Fibroblast of the aortic adventitia (primary cell): ENCODE measurements around the gene PTMA. TPM values are rescaled to one million over a fixed set of nuclear protein-coding genes. Genes with fewer than 3 reads are reported as not detected.
A peak's percentile ranks its signal among the peaks of the same experiment; 100 is the strongest.

ENCODE experiments used
- DNase-seq: peaks from one replicate; pipeline ENCODE4 v3.0.0-alpha.2; 2010; ENCODE audit warnings: low read depth
- H3K4me3 ChIP-seq: 2 replicates; pipeline ENCODE4 v1.5.1; 2011; ENCODE audit warnings: low read depth, mild to moderate bottlenecking, control low read depth, low read length, moderate library complexity
- CTCF ChIP-seq: IDR thresholded peaks from 2 replicates; pipeline ENCODE4 v1.5.1; 2011; ENCODE audit warnings: mild to moderate bottlenecking, low read length, control low read depth, inconsistent platforms; ENCODE audit not compliant: insufficient read depth
- total RNA-seq: library from RNA; depleted of rRNA; stranded (reverse); fragments of >200 nt; gene quantifications from 2 replicates; pipeline ENCODE4 v1.2.3, GENCODE V29; 2012; ENCODE audit warnings: low replicate concordance

PTMA gene
- total RNA-seq, 1 donor = 893 TPM

- no peak overlapping the region for H3K4me3 ChIP-seq
- no peak for TF ChIP-seq CTCF
- no peak for DNase-seq
These were observed 39.3 kb upstream of the PTMA start for GRCh38 chr2:231668981-231669380.

GRCh38 chr2:231671270-231672050 lies 36.9 kb upstream of the PTMA start:
- H3K4me3 ChIP-seq = no peak overlapping the region
- no peak for TF ChIP-seq CTCF
- DNase-seq = no peak

- no peak overlapping the region for H3K4me3 ChIP-seq
- TF ChIP-seq CTCF = peak; percentile 31
- DNase-seq = no peak
These were observed 35.5 kb upstream of the PTMA start for GRCh38 chr2:231672617-231673347.

GRCh38 chr2:231673348-231673770 lies 35.0 kb upstream of the PTMA start:
- DNase-seq = no peak
- H3K4me3 ChIP-seq = no peak overlapping the region
- no peak for TF ChIP-seq CTCF

GRCh38 chr2:231674587-231675338 lies 33.6 kb upstream of the PTMA start:
- H3K4me3 ChIP-seq = no peak overlapping the region
- peak; percentile 87 for TF ChIP-seq CTCF
- peak; percentile 57 for DNase-seq

- H3K4me3 ChIP-seq = no peak overlapping the region
- DNase-seq = no peak
- TF ChIP-seq CTCF = no peak
These were observed 32.1 kb upstream of the PTMA start for GRCh38 chr2:231676243-231676642.
